Omental fat pad (tissue), 4 donors: ENCODE data around the gene COL8A1. TPM values are rescaled to one million over a fixed set of nuclear protein-coding genes. Genes with fewer than 3 reads are reported as not detected.
A peak's percentile ranks its signal among the peaks of the same experiment; 100 is the strongest.
"Not testable (repeated sequence)": the region's sequence is repeated elsewhere in the genome, so short reads cannot be mapped to it uniquely, and the experiment has no call there.

Source experiments
- ATAC-seq: fragments of 150-250 bp; one replicate; pipeline ENCODE4 v1.9.1; 2016; ENCODE audit warnings: mild to moderate bottlenecking, moderate library complexity; ENCODE audit not compliant: low FRiP score
- DNase-seq: peaks from one replicate; pipeline ENCODE4 v3.0.0-alpha.2; 2019; ENCODE audit warnings: low spot score
- CTCF ChIP-seq, 3 donors: fragments of 450-650 bp; IDR thresholded peaks; one replicate each; pipeline ENCODE4 v1.5.1; 2016 to 2017; ENCODE audit warnings: antibody characterized with exemption in 3 of 3, mild to moderate bottlenecking in 3 of 3, moderate library complexity in 2 of 3
- total RNA-seq, 4 donors: library from RNA; depleted of rRNA; stranded (reverse); fragments of >200 nt; gene quantifications; one replicate each; pipeline ENCODE4 v1.1.0, GENCODE V29; 2016

Gene COL8A1
- 100 to 1,000 TPM in 3 of 4 donors, 10 to 100 TPM in 1; 16.7 to 303 (median 151) TPM for total RNA-seq

GRCh38 chr3:99638167-99638948 lies at the start of gene COL8A1:
Gene COL8A1 (plus strand): TSS chr3:99638594. CDS start chr3:99790683, 152,089 bp downstream.
- no peak for TF ChIP-seq CTCF (IDR thresholded peaks at IDR 0.05)
- peak; percentile 81 for ATAC-seq
- peak; percentile 33 for DNase-seq

GRCh38 chr3:99589168-99589567 lies 49.2 kb upstream of the COL8A1 start:
- DNase-seq, result not testable (repeated sequence)

GRCh38 chr3:99599894-99600293 lies 38.5 kb upstream of the COL8A1 start:
- TF ChIP-seq CTCF (IDR thresholded peaks at IDR 0.05), result no peak
- DNase-seq (no peak), ATAC-seq (no peak)

More at GRCh38 chr3:99589168-99589567, 49.2 kb upstream of the COL8A1 start:
- not testable (repeated sequence) for ATAC-seq

- ATAC-seq (no peak), DNase-seq (no peak)
- no peak for TF ChIP-seq CTCF (IDR thresholded peaks at IDR 0.05)
Measured at GRCh38 chr3:99601515-99601914, 36.9 kb upstream of the COL8A1 start.

- no peak for TF ChIP-seq CTCF (IDR thresholded peaks at IDR 0.05)
- ATAC-seq, result no peak
- DNase-seq, result no peak
Measured at GRCh38 chr3:99602183-99602582, 36.2 kb upstream of the COL8A1 start.

GRCh38 chr3:99607151-99607550 lies 31.2 kb upstream of the COL8A1 start:
- ATAC-seq, result no peak
- TF ChIP-seq CTCF (IDR thresholded peaks at IDR 0.05), result no peak
- no peak for DNase-seq

- TF ChIP-seq CTCF (IDR thresholded peaks at IDR 0.05), result no peak
- ATAC-seq (no peak), DNase-seq (no peak)
Measured at GRCh38 chr3:99614768-99615167, 23.6 kb upstream of the COL8A1 start.
